GM21423 (cell line): ENCODE data around the gene SCN2A.
"Not testable (repeated sequence)": the region's sequence is repeated elsewhere in the genome, so short reads cannot be mapped to it uniquely, and the experiment has no call there.

Experiments used
- ATAC-seq: cut with Tn5 transposase; IDR thresholded peaks from one replicate; pipeline ENCODE4 v1.9.1; 2021; ENCODE audit warnings: mild to moderate bottlenecking, moderate library complexity; ENCODE audit not compliant: unreplicated experiment

Gene SCN2A

GRCh38 chr2:165312999-165313398, 73.8 kb downstream of the SCN2A start:
- no peak for ATAC-seq

DNA sequence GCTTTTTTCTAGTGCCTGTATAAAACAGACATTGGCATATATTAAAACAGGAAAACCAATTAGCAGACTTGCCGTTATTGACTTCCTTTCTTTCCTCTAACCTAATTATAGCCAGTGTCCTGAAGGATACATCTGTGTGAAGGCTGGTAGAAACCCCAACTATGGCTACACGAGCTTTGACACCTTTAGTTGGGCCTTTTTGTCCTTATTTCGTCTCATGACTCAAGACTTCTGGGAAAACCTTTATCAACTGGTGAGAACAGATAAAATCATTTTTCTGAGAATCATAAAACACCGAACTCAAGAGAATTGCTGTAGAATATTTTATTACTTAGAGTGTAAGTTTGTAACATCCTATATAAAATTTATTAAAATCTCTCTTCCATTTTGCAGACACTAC, 74.3 kb downstream of the SCN2A start:
- ATAC-seq, result no peak

DNA sequence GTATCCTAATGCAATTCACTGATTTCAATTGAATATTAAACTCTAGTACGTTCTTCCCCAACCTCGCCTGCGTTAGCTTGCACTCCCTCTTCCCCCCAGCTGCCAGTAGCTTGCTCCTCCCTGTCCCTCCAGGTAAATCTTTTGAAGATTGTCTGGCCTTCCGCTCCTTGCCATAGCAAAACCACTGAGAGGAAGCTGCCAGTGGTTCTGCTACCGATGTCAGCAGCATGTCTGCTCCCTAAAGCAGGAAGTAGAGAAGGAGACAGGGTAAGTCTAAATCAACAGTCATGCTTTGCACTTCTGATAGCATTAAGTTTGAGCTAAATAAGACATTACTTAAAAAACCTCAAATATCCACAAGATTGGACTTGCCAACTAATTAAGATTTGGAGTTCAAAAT, 89.1 kb downstream of the SCN2A start:
- no peak for ATAC-seq

DNA sequence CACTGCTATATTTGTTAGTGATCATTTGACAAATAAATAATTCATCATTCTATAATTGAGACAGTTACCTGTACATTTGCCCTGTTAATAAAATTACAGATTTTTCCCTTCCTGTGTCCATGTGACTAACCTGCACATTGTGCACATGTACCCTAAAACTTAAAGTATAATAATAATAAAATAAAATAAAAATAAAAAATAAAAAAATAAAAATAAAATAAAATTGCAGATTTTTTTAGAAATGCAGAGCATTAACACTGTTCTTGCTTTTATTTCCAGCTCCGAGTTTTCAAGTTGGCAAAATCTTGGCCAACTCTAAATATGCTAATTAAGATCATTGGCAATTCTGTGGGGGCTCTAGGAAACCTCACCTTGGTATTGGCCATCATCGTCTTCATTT, 105.1 kb downstream of the SCN2A start:
- ATAC-seq, result not testable (repeated sequence)

DNA sequence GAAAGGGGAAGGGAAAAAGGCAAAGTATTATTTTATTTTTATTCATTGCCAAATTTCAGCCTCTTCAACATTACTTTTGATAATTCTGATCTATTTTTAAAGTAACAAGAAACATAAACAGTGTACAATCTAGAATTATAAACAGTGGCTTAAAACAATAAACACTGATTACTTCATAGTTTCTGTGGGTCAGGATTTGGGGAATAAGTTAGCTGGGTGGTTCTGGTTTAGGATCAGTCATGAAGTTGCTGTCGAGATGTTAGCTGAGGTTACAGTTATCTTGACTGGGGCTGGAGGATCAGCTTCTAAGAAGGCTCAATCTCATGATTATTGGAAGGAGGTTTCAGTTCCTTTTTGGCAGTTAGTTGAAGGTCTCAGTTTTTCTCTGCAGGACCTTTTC, 109.2 kb downstream of the SCN2A start:
- no peak for ATAC-seq

GRCh38 chr2:165349181-165349580, 110.0 kb downstream of the SCN2A start:
- no peak for ATAC-seq

DNA sequence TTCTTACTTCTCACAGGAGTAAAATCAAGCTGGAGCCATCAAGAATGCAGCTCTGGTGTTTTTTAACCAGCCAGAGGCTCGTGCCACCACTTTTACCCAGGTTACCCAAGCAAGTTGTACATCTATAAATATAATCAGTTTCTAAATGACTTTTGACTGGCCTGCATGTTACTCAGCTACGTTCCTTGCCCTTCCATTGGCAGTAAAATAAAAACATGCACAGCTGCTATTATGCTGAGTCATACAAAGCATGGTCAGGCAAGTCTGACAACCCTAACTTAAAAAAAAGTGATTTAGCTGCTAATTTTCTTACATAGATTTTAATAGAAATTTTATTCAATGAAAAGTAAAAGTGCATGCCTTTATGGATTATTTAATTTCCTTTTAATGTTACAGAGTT, 118.5 kb downstream of the SCN2A start:
- peak; percentile 86 for ATAC-seq

DNA sequence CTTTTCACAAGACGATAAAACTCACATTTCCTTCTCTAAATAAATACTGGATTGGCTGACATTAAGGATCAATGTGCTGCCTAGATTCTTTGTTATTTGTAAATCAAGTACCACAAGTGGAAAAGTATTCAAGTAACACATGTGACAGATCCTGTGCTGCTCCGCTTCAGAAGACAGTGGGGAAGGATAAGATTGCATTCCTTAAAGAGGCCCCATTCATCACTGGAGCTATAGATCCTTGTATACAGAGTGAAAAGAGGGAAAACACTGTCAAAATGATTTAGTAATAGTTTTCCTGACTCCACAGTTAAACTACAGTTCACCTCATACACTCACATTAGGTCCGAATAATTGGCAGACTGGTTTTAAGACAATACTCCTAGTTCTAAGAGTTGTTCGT, 122.3 kb downstream of the SCN2A start:
- ATAC-seq, result no peak

DNA sequence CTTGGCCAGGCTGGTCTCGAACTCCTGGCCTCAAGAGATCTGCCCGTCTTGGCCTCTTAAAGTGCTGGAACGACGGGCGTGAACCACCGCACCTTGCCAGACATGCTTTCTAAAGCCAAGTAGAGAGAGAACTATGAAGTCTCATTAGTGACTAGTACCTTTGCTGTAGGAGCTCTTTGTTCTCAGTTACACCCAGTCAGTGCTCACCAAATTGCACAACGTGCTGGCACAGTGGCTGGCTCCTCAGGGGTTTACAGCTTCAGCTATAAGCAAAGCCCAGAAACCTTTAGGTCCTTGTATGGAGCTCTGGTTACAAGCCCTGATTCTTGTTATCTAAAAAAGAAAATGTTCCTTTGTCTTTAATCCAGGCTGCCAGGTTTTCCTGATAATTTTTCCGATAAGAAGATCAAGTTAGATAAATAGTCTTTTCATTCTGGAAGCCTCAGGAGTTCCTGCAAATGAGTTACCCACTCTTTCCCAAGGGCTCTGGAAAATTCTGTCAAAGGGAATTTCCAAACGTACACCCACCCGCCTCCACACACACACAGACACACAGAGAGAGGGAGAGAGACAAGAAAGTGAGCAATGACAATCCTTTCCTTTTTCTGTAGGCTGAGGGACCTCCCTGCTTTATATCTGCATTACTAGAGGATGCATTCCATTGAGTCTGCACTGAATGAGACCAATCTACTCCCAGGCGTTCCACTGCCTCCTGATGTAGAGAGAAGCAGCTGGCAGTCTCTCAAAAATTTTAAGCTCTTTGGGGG, 130.1 kb downstream of the SCN2A start:
- no peak for ATAC-seq

DNA sequence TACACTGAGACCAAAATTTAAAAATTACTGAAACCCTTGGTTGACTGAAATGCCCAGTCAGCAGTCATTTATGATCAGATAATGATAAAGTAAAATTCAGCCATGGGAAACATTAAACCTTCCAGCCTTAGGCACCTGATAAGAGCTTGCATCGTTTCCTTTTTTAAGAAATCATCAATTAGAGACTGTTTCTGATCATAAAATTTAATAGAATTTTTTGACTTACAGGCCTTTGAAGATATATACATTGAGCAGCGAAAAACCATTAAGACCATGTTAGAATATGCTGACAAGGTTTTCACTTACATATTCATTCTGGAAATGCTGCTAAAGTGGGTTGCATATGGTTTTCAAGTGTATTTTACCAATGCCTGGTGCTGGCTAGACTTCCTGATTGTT, 130.7 kb downstream of the SCN2A start:
- no peak for ATAC-seq

DNA sequence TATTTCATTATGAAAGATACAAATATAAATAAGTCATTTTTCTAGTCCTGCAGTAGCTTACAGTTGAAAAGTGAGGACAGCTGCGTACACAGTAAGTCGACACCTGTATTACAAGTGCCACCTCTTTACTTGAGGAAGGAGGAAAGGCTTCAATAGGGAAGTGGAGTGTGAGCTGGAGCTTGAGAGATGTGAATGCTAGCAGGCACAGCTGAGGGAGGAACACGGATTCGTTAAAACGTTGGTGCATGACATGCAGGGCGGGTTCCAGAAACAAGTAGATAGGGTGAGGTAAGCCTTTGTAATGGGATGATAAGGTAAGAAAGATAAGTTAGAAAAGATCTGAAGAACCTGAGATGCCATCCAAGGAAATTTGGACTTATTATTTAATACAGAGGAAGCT, 132.1 kb downstream of the SCN2A start:
- no peak for ATAC-seq

DNA sequence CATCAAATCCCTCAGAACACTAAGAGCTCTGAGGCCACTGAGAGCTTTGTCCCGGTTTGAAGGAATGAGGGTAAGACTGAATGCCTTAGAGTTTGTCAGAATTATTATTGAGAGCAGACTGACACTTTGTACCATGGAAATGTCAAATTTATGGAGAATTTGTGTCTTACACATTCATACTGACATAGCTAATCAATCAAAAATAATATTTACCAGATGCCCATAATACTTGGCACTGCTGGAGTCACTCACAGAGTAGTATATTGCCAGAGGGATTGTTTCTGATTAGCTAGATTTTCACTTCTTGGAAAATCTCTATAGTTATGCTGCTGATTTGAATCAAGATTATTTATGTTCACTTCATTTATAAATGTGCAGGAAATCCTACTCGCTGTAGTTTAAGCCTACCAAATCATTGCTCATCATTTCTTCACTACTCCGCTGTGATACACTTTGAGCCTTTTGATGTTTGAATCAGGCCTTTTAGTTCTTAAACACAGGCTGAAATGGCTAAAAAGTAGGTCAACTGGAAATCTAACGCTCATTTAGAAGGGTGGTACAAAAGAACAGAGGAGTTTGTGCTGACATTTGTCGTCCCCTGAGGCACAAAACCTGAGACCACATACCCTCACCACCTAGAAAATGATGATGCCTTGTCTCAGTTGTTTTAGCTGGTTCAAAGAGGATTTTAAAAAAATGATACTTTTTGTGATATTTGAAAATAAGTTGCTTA, 134.2 kb downstream of the SCN2A start:
- no peak for ATAC-seq

- ATAC-seq, result no peak
Measured at GRCh38 chr2:165376571-165376975, 137.4 kb downstream of the SCN2A start.

DNA sequence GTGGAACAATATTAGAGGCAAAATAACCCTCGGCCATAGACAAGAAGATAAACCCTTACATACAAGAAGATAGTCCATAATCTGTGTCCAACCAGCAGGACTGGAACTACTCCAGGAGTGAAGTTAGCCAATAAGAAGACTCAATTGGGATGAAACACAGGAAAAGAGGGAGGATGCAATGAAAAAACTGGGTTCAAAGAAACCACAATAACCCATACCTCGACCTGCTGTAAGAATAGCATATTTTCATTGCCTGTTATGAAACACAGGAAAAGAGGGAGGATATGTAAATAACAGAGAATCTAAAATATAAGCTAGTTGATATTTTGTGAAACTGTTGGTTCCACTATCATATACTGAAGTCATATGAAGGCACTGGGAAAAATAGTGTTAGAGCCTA, 143.1 kb downstream of the SCN2A start:
- ATAC-seq, result no peak

DNA sequence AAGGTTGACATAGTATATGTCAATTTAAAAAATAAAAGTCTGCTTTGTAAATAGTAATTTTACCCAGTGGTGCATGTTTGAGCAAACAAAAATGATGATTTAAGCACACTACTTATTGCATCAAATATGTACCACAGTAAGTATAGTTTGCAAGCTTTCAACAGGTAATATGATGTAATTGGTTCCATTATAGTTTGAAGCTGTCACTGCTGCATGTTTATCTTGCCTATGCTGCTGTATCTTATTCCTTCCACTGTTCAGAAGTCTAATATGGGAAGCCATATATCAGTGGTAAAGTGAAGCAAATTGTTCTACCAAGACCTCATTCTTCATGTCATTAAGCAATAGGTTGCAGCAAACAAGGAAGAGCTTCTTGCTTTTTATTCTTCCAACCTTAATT, 151.7 kb downstream of the SCN2A start:
- no peak for ATAC-seq

DNA sequence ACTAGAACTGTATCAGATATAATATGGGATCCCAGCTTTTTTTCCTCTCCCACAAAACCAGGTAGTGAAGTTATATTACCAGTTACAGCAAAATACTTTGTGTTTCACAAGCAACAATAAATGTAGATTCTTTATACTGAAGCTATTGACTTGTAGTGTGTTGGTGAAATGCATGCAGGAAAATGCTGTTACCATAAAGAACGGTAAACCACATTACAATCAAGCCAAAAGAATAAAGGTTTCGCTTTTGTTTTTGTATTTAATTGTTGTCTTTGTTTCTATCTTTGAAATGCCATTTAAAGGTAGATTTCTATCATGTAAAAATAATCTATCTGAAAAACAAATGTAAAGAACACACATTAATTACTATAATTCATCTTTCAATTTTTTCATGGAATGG, 152.6 kb downstream of the SCN2A start:
- ATAC-seq, result no peak

DNA sequence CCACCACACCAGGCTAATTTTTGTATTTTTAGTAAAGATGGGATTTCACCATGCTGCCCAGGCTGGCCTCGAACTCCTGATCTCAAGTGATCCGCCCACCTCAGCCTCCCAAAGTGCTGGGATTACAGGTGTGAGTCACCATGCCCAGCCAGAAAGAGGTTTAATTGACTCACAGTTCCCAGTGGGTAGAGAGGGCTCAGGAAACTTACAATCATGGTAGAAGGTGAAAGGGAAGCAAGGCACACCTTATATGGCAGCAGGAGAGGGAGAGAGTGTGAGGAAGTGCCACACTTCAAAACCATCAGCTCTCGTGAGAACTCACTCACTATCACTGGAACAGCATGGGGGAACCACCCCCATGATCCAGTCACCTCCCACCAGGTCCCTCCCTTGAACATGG, 159.4 kb downstream of the SCN2A start:
- not testable (repeated sequence) for ATAC-seq

DNA sequence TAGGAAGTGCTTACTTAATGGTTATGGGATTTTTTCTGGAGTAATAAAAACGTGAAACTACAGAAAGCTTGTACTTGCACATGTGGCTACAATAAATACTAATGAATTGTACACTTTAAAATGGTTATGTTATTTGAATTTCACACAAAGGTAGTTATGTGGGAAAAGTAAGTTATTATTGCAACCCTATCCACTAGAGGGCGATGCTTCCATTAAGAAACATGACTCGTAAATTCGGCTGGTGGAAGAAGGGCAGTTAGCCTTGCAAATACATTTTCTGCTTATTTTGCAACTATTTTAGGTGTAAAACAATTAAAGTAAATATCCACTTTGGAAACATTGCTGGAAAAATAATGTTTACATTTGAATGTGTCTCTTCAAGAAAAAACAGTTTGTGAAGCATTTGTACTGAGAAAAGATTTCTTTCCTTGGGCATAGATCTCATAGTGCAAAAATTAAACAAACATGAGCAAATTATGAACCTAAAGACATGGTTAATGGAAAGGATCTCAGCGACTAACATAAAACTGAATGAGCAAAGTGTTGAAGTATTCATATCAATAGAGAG, 162.2 kb downstream of the SCN2A start:
- ATAC-seq, result peak; percentile 68

DNA sequence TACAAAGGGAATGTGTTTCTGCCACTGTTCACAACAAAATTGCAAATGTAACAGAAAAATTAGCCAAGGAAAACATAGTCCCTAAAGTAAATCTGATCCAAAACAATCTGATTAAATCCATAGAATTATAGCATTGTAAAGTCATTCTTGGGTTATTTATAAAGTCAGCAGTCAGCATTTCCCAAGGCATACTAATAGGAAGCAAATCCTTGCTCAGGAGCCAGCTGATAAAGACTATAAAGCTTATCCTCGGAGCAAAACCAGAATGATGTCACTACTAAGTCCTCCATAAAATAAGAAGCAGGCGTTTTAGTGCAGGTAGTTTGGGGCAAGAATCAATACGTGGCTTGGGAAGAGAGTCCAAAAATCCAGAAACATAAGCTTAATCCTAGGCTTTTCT, 162.9 kb downstream of the SCN2A start:
- no peak for ATAC-seq

DNA sequence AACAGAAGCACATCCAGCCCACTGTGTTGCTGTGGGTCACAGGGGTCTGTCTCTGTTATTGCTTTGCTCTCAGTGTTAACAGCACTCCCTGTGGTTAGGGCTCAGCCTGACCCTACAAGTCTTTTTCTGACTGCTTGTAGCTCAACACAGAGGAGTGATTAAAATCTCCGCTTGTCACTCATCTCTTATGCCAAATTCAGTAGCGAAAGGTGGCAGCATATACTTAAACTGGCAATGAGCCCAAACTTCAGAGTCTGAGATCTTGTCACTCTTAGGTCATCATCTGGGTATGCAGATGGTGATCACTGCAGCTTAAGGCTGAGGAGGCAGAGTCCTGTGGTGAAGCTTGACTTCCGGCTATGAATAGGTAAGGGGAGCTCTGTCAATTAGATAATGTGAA, 167.0 kb downstream of the SCN2A start:
- no peak for ATAC-seq

DNA sequence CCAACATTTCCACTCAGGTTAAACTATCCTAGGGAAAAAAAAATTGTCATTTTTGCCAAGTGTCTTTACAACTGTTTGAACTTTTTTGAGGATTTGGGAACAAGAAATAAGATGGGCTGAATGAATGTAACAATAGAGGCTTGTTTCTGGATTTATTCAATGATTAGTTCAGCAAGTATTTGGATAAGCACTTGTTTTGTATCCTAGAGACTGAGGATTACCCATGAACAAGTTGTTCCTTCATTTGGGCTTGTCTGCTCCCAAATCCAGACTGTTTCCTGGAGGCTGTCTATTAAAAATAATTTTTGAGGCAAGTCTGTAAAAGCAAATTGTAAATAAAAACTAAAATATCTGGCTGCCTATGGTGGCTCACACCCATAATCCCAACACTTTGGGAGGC, 168.3 kb downstream of the SCN2A start:
- ATAC-seq, result no peak

GRCh38 chr2:165408186-165408585, 169.0 kb downstream of the SCN2A start:
- ATAC-seq, result no peak
